ENCODE data around the gene MARCHF11.

DNA sequence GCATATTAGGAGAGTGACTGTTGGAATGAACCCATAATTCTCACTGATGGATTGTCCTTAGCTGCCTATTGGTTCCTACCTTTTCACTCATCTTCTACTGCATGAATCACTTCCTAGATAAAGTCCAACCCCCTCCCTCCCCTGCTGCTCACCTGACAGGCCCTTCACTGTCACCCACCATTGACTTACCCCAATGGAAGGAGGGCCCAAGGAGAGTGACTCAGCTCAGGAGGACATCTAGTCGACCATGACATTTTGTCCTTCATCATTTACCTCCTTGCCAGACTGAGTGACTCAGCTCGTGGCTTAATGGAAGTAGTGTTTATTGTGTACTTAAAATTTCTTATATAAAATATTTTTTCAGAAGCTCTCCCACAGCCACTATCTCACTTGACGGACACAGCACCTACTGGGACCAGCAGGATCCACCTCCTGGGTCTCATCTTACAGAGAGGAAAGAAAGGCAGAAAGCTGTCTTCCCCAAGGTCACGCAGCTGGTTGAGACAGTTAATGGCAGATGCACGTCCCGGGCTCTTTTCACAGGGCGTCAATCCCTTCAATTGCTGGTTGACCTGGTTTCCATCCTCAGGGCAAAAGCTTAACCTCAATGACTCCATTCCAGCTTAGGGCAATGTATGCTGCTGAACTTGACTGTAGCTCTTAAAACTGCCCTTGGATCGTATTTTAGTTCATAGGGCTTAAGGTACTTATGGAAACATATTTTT is 142.3 kb downstream of the MARCHF11 start:
- TF ChIP-seq EZH2 (IDR thresholded peaks at IDR 0.05; ENCODE audit: borderline replicate concordance, low read depth, low read length, poor library complexity, severe bottlenecking) (no peak), CTCF (conservative IDR thresholded peaks at IDR 0.05; ENCODE audit: low read depth, low read length) (no peak)
